Keratinocyte (primary cell): Measurements from ENCODE around the gene KIAA1958.

Source experiments
- EZH2 ChIP-seq: IDR thresholded peaks from one replicate; pipeline ENCODE4 v1.6.1; 2012; ENCODE audit warnings: inconsistent platforms, mild to moderate bottlenecking, low read length, moderate library complexity
- TF ChIP-seq, protein P1 (sequence below), 3 experiments: IDR thresholded peaks in 1 of 3; conservative IDR thresholded peaks in 1 of 3; optimal IDR thresholded peaks in 1 of 3; 2 replicates in 2 of 3; 3 replicates in 1 of 3; pipeline versions ENCODE3 to v1.5.1; 2011; ENCODE audit warnings: low read length in 3 of 3, mild to moderate bottlenecking in 3 of 3, moderate library complexity in 2 of 3, control low read depth in 1 of 3, inconsistent platforms in 1 of 3; ENCODE audit not compliant: insufficient read depth in 2 of 3; ENCODE audit errors: extremely low read depth in 1 of 3

DNA sequence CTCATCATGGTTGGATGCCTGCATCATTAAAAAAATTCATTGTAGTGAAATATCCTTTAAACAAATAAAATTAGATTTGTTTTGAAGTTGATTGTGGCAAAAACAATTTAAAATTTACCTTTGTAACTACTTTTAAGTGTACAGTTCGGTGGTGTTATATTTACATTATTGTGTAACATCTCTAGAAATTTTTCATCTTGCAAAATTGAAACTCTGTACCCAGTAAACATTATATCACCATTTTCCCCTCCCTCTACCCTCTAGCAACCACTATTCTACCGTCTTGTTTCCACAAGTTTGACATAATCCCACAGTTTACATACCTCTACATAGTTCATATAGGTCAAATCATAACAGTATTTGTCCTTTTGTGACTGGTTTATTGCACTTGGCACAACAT, 2.0 kb upstream of the KIAA1958 start:
- TF ChIP-seq, protein P1, sequence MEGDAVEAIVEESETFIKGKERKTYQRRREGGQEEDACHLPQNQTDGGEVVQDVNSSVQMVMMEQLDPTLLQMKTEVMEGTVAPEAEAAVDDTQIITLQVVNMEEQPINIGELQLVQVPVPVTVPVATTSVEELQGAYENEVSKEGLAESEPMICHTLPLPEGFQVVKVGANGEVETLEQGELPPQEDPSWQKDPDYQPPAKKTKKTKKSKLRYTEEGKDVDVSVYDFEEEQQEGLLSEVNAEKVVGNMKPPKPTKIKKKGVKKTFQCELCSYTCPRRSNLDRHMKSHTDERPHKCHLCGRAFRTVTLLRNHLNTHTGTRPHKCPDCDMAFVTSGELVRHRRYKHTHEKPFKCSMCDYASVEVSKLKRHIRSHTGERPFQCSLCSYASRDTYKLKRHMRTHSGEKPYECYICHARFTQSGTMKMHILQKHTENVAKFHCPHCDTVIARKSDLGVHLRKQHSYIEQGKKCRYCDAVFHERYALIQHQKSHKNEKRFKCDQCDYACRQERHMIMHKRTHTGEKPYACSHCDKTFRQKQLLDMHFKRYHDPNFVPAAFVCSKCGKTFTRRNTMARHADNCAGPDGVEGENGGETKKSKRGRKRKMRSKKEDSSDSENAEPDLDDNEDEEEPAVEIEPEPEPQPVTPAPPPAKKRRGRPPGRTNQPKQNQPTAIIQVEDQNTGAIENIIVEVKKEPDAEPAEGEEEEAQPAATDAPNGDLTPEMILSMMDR (optimal IDR thresholded peaks at IDR 0.05 in 1 of 3, IDR thresholded peaks at IDR 0.05 in 1 of 3, conservative IDR thresholded peaks at IDR 0.05 in 1 of 3; ENCODE audit: extremely low read depth in 1 of 3, insufficient read depth in 2 of 3, low read length in 3 of 3): no peak
- no peak for TF ChIP-seq EZH2
